HK-2 (cell line): Measurements from ENCODE around the gene IDH3G.
"Not testable (repeated sequence)": the region's sequence is repeated elsewhere in the genome, so short reads cannot be mapped to it uniquely, and the experiment has no call there.

Source experiments
- DNase-seq: peaks from one replicate; pipeline ENCODE4 v3.0.0-alpha.2; 2018; ENCODE audit not compliant: unreplicated experiment

The IDH3G gene

GRCh38 chrX:153762626-153763173, 31.5 kb downstream of the IDH3G start:
- no peak for DNase-seq

DNA sequence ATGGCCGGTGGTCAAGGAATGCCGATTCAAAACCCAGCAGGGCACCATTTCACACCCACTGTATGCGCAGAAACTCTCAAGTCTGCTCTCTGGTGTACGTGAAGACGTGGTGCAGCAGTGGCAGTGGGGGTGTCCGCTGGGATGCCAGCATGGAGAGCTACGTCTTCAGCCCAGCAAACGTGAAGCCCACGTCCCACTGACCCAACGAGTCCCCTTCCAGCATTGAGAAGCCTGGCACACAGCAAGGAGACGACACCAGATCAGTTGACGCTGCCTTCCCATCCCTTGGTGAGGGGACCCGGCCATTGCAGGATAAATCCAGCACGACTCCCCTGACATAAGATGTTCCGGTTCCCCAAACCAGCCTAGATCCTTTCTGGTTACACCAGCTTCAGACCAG, 32.3 kb downstream of the IDH3G start:
- no peak for DNase-seq

GRCh38 chrX:153755136-153755535, 39.0 kb downstream of the IDH3G start:
- no peak for DNase-seq

GRCh38 chrX:153750127-153750774, 43.9 kb downstream of the IDH3G start:
- DNase-seq = no peak

- DNase-seq = not testable (repeated sequence)
Observed at GRCh38 chrX:153749017-153749416, 45.2 kb downstream of the IDH3G start.

- DNase-seq = not testable (repeated sequence)
Observed at GRCh38 chrX:153746991-153747390, 47.2 kb downstream of the IDH3G start.

DNA sequence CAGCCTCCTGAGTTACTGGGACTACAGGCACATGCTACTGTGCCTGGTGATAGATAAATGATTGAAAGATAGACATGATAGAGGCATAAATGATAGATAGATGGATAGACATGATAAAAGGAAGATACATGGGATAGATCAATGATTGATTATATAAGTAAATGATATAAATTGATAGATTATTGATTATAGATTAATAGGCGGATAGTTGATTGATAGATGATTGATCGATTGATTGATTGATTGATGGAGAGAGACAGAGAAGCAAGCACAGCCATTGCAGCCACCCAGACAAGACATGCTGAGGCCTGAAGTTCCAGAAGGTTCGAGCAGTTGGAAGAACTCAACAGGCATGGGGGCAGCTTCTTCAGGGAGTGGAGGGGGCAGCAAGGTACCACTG, 47.8 kb downstream of the IDH3G start:
- no peak for DNase-seq

GRCh38 chrX:153745067-153745433, 49.1 kb downstream of the IDH3G start:
- DNase-seq = not testable (repeated sequence)

- no peak for DNase-seq
Observed at GRCh38 chrX:153744210-153745066, 49.7 kb downstream of the IDH3G start.

GRCh38 chrX:153743468-153744209, 50.5 kb downstream of the IDH3G start:
- DNase-seq = not testable (repeated sequence)

- DNase-seq = not testable (repeated sequence)
Observed at GRCh38 chrX:153742796-153743467, 51.2 kb downstream of the IDH3G start.

DNA sequence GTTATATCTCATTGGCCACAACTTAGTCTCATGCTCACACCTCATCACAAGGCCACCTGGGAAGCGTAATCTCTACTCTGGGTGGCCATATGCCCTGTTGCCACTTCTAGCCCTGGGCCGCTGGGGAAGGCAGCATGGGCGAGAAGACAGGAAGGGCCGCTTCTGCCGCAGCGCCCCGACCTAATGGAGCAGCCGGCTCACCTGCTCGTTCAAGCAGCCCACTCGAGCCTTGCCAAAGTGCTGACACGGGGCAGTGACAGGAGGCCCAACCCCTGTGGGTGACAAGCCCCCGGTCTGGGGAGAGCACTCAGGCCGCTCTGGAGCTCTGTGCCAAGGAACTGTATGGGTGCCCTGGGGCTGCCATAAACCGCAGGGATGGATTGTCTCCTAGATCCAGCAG, 52.1 kb downstream of the IDH3G start:
- DNase-seq = not testable (repeated sequence)

- no peak for DNase-seq
Observed at GRCh38 chrX:153741446-153741845, 52.7 kb downstream of the IDH3G start.

DNA sequence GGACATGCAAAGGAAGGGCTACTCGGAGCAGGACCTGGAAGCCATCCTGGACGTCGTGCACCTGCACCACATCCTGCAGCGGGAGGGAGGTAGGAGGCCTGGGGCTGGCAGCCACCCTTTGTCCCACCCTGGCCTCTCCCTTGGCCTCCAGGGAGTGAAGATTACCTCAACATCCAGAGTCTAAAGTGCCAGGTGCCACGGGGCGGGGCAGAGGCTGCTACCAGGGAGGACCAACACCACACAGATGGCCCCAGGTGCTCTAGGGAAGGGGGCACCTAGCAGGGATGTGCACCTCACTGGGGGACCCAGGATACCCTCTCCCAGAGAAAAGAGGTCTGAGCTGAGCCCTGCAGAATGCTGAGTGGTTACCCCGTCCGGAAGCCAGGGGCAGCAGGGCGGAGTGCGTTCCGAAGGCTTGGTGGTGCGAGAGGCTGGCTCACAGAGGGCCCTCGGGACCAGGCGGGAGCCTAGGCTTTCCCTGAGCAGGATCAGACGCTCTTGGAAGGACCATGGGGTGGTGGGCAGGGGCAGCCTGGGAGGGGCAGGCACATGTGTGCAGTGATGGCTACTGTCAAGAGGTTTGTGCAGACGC, 53.4 kb downstream of the IDH3G start:
- no peak for DNase-seq

GRCh38 chrX:153739754-153740486, 54.3 kb downstream of the IDH3G start:
- no peak for DNase-seq

- DNase-seq = no peak
Observed at GRCh38 chrX:153738056-153738605, 56.0 kb downstream of the IDH3G start.

GRCh38 chrX:153736871-153737441, 57.2 kb downstream of the IDH3G start:
- DNase-seq = no peak

DNA sequence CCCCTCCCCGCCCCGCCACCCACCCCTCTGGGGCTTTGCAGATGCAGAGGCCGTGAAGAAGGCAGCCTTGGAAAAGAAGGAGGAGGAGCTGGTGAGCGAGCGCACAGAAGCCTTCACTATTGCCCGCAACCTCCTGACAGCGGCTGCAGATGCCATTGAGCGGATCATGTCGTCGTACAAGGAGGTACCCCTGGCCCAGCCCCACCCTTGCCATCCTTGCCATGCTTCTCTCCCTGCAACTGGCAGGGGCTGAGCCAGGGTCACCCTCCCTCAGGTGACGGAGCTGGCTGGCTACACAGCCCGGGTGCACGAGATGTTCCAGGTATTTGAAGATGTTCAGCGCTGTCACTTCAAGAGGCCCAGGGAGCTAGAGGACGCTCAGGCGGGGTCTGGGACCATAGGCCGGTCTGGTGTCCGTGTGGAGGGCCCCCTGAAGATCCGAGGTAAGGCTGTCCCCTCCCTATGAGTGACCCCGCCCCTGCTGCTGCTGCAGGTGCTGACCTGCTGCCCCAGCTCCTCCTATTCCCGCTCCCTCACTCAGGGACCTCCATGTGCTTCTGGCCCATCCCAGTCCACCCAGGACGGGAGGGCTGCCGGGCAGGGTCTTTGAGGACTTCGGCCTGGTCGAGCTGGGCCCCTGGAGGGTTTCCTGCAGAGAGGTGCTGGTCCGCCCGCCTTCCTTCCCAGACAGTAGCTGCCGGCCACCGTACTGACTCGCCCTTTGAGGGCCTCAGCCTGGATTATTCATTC, 57.9 kb downstream of the IDH3G start:
- DNase-seq = no peak
